HG03039 (cell line): ENCODE results near the gene POLR2J3.
"Not testable (repeated sequence)": the region's sequence is repeated elsewhere in the genome, so short reads cannot be mapped to it uniquely, and the experiment has no call there.

Experiments used
- ATAC-seq: cut with Tn5 transposase; IDR thresholded peaks from one replicate; pipeline ENCODE4 v1.9.1; 2021; ENCODE audit warnings: mild to moderate bottlenecking, moderate library complexity; ENCODE audit not compliant: unreplicated experiment

Gene POLR2J3

GRCh38 chr7:102527182-102527581, 45.2 kb downstream of the POLR2J3 start:
- not testable (repeated sequence) for ATAC-seq

- not testable (repeated sequence) for ATAC-seq
Observed at GRCh38 chr7:102524803-102525202, 47.6 kb downstream of the POLR2J3 start.

- not testable (repeated sequence) for ATAC-seq
Observed at GRCh38 chr7:102520797-102521196, 51.6 kb downstream of the POLR2J3 start.

- ATAC-seq: peak; percentile 78
Observed at GRCh38 chr7:102517550-102518147, 54.7 kb downstream of the POLR2J3 start, which contains the start of gene RASA4B. TSS of gene RASA4B (minus strand) at chr7:102517777. CDS start at chr7:102517710, 67 bp downstream.
